K562 (cell line): ENCODE data around the gene TCEAL2. TPM values are rescaled to one million over a fixed set of nuclear protein-coding genes. Genes with fewer than 3 reads are reported as not detected.
"Not testable (repeated sequence)": the region's sequence is repeated elsewhere in the genome, so short reads cannot be mapped to it uniquely, and the experiment has no call there.

Experiments
- ATAC-seq: fragments of 200-7000 bp; cut with Tn5 transposase; 3 replicates; pipeline ENCODE4 v1.9.1; 2020; ENCODE audit warnings: moderate library complexity
- BruUV-seq: library from RNA; stranded (reverse); fragments of 400-500 nt; replicated peaks from 2 replicates; lab custom pipeline; 2021; lab: Mats Ljungman, UMichigan
- CTCF ChIA-PET: fragments of 300-600 bp; formaldehyde crosslinking; extraction: SDS; loops from one replicate; lab custom pipeline; 2021; ENCODE audit warnings: low intra/inter-chr PET ratio; lab: Yijun Ruan, JAX
- POLR2A ChIA-PET: fragments of 300-600, 350-650 bp; sonication (Branson Sonifier 250); formaldehyde crosslinking; extraction: SDS; loops from one replicate; lab custom pipeline; 2021; ENCODE audit warnings: antibody characterized with exemption, inconsistent platforms; lab: Yijun Ruan, JAX
- DNase-seq, 4 experiments: peaks; one replicate each; pipeline versions ENCODE4 v3.0.0 to v3.0.0-alpha.2; 2011 to 2018; ENCODE audit warnings: low spot score in 3 of 4, mixed read lengths in 3 of 4; ENCODE audit errors: extremely low read depth in 1 of 4
- FAIRE-seq: peaks from 2 replicates; lab custom pipeline; 2011; peaks lifted over from hg19 to GRCh38; lab: Jason Lieb, UNC
- H2AFZ ChIP-seq: 2 replicates; pipeline ENCODE4 v1.6.0; 2011; ENCODE audit warnings: low read depth, low read length, control low read depth, inconsistent platforms
- H3K27ac ChIP-seq: fragments of 200-600 bp; 3 replicates; pipeline ENCODE4 v1.8.0; 2011; ENCODE audit warnings: low read depth, mild to moderate bottlenecking, control low read depth, inconsistent platforms, low read length, moderate library complexity, mixed read lengths; ENCODE audit errors: extremely low read depth
- H3K27me3 ChIP-seq, 2 experiments: fragments of 300-600 bp in 1 of 2; 2 replicates in 1 of 2; 3 replicates in 1 of 2; pipeline versions ENCODE4 v1.6.0 to v1.8.0; 2011; ENCODE audit warnings: inconsistent platforms in 2 of 2, low read length in 2 of 2, mild to moderate bottlenecking in 1 of 2, mixed read lengths in 1 of 2, moderate library complexity in 1 of 2; ENCODE audit not compliant: control insufficient read depth in 2 of 2, insufficient read depth in 2 of 2
- H3K36me3 ChIP-seq: fragments of 300-600 bp; 3 replicates; pipeline ENCODE4 v1.8.0; 2011; ENCODE audit warnings: mild to moderate bottlenecking, low read length, inconsistent platforms; ENCODE audit not compliant: control insufficient read depth, insufficient read depth
- H3K4me1 ChIP-seq, 2 experiments: fragments of 200-600 bp in 1 of 2; replicated peaks in 1 of 2; 2 replicates in 1 of 2; 3 replicates in 1 of 2; pipeline versions ENCODE4 v1.5.1 to v1.8.0; 2011; ENCODE audit warnings: inconsistent platforms in 2 of 2, low read length in 2 of 2, mild to moderate bottlenecking in 1 of 2, mixed read lengths in 1 of 2, moderate library complexity in 1 of 2; ENCODE audit not compliant: control insufficient read depth in 2 of 2, insufficient read depth in 2 of 2
- H3K4me2 ChIP-seq: 2 replicates; pipeline ENCODE4 v1.6.1; 2011; ENCODE audit warnings: low read length, control low read depth, inconsistent platforms, mixed read lengths; ENCODE audit not compliant: insufficient read depth
- H3K4me3 ChIP-seq: fragments of 200-600 bp; sonication (generic), shearing (Covaris generic); 2 replicates; pipeline ENCODE4 v1.5.1; 2016; ENCODE audit warnings: control low read depth, inconsistent platforms
- H3K79me2 ChIP-seq: fragments of 200-600 bp; 3 replicates; pipeline ENCODE4 v1.8.0; 2011; ENCODE audit warnings: low read length, inconsistent platforms; ENCODE audit not compliant: control insufficient read depth, insufficient read depth
- H3K9ac ChIP-seq, 2 experiments: 2 replicates each; pipeline versions ENCODE4 v1.6.0 to v1.6.1; 2011; ENCODE audit warnings: low read depth in 2 of 2, low read length in 2 of 2, control low read depth in 1 of 2, inconsistent platforms in 1 of 2, mild to moderate bottlenecking in 1 of 2, mixed read lengths in 1 of 2; ENCODE audit not compliant: insufficient read depth in 1 of 2
- H3K9me1 ChIP-seq: one replicate; pipeline ENCODE4 v1.6.0; 2011; ENCODE audit warnings: inconsistent platforms, mild to moderate bottlenecking, low read length, moderate library complexity; ENCODE audit not compliant: control insufficient read depth, insufficient read depth
- H3K9me3 ChIP-seq: replicated peaks from 2 replicates; pipeline ENCODE4 v1.5.1; 2011; ENCODE audit warnings: low read depth, low read length, inconsistent platforms; ENCODE audit not compliant: control insufficient read depth, insufficient read depth
- H4K20me1 ChIP-seq: replicated peaks from 2 replicates; pipeline ENCODE4 v1.6.1; 2011; ENCODE audit warnings: low read length, inconsistent platforms, mixed read lengths; ENCODE audit not compliant: control insufficient read depth, insufficient read depth
- WGBS: fragments of 100-300 bp; shearing (Covaris generic); methylation state at CpG from one replicate; pipeline ENCODE4 v1.1.6; 2016; ENCODE audit warnings: low coverage, mixed read lengths; ENCODE audit not compliant: insufficient coverage; ENCODE audit errors: missing lambda C conversion rate; 5-methylcytosine and 5-hydroxymethylcytosine counted together
- in situ Hi-C: fragments of 300-500 bp; cut with MboI; formaldehyde crosslinking; loops from 4 replicates; pipeline ENCODE4 v1.15.0; 2018; ENCODE audit warnings: inconsistent platforms, mixed read lengths
- intact Hi-C: fragments of 100-400 bp; cut with micrococcal nuclease; formaldehyde crosslinking; loops from 2 replicates; pipeline ENCODE4 v1.14.2; 2022
- polyA plus RNA-seq, 8 experiments: library from polyadenylated mRNA; depleted of rRNA in 4 of 8; stranded (reverse) in 5 of 8; unstranded in 3 of 8; fragments of >200 nt; fragmentation: Nextera tagmentation in 2 of 8; fragmentation: Illumina TruSeq in 1 of 8; extraction: Ambion mirVana in 2 of 8; extraction: Trizol in 1 of 8; gene quantifications; 2 replicates each; pipeline versions ENCODE4 v1.2.1 to v1.2.3, GENCODE V29; 2011 to 2014; ENCODE audit warnings: inconsistent platforms in 1 of 8, missing spikeins in 1 of 8
- total RNA-seq, 7 experiments: library from RNA; depleted of rRNA in 6 of 7; stranded (reverse); fragments of >200 nt in 6 of 7; fragmentation: Illumina TruSeq in 2 of 7; extraction: Trizol in 2 of 7; gene quantifications; 2 replicates each; pipeline versions ENCODE4 v1.2.1 to v1.2.3, GENCODE V29; 2011 to 2021; ENCODE audit warnings: low replicate concordance in 1 of 7
- TF ChIP-seq, protein P1 (sequence below), 2 experiments: fragments of 450-650 bp; formaldehyde crosslinking in 1 of 2; IDR thresholded peaks; 2 replicates each; pipeline versions ENCODE4 v1.4.0 to v1.6.1; 2014 to 2020; ENCODE audit warnings: mild to moderate bottlenecking in 2 of 2, borderline replicate concordance in 1 of 2, low read depth in 1 of 2

TCEAL2 gene
- total and polyA plus RNA-seq, 9 of the 15 experiments (the other 6 are each of a cell fraction or from before 2014, with no cell fraction given), result not detected

DNA sequence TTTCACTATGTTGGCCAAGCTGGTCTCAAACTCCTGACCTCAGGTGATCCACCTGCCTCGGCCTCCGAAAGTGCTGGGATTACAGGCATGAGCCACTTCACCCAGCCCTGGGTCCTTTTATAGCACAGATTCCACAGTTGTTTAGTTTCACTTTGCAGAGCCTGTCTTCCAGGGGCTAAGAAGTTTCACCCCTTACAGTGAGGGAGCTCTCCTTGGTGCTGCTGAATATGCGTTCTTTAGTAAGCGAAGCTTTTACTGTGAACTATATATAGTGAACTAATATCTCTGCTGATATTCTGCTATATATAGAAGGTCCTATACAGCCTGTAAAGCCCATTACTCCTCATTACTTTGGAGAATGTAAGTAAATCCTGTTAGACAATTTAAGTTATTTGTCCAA is 12.6 kb downstream of the TCEAL2 start (continued):
- TF ChIP-seq, protein P1, sequence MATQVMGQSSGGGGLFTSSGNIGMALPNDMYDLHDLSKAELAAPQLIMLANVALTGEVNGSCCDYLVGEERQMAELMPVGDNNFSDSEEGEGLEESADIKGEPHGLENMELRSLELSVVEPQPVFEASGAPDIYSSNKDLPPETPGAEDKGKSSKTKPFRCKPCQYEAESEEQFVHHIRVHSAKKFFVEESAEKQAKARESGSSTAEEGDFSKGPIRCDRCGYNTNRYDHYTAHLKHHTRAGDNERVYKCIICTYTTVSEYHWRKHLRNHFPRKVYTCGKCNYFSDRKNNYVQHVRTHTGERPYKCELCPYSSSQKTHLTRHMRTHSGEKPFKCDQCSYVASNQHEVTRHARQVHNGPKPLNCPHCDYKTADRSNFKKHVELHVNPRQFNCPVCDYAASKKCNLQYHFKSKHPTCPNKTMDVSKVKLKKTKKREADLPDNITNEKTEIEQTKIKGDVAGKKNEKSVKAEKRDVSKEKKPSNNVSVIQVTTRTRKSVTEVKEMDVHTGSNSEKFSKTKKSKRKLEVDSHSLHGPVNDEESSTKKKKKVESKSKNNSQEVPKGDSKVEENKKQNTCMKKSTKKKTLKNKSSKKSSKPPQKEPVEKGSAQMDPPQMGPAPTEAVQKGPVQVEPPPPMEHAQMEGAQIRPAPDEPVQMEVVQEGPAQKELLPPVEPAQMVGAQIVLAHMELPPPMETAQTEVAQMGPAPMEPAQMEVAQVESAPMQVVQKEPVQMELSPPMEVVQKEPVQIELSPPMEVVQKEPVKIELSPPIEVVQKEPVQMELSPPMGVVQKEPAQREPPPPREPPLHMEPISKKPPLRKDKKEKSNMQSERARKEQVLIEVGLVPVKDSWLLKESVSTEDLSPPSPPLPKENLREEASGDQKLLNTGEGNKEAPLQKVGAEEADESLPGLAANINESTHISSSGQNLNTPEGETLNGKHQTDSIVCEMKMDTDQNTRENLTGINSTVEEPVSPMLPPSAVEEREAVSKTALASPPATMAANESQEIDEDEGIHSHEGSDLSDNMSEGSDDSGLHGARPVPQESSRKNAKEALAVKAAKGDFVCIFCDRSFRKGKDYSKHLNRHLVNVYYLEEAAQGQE (IDR thresholded peaks at IDR 0.05; ENCODE audit: borderline replicate concordance), result peak; percentile 58
- TF ChIP-seq, protein P1 (CRISPR knock-in tag; IDR thresholded peaks at IDR 0.05; ENCODE audit: low read depth), result no peak

DNA sequence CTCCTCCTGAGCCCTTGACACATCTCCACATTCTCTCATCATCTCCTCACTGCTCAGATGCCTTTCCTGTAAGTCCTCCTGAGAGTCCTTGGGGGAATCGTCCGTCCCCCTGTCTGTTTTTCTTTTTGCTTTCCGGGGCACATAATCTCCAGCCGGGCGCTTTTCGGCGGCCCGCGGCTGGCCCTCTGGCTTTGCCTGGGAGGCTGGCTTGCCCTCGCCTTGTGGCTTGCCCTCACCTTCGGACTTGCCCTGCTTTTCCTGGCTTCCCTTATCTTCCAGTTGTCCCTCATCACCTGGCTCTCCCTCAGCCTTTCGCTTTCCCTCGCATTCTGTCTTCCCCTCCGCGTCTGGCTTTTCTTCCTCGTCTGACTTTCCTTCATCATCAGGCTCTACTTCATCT is 15.4 kb downstream of the TCEAL2 start:
- H3K4me1 ChIP-seq, H4K20me1 ChIP-seq, H3K9ac ChIP-seq, BruUV-seq, CTCF ChIA-PET, H3K9me1 ChIP-seq, FAIRE-seq, H2AFZ ChIP-seq, H3K79me2 ChIP-seq, ATAC-seq, in situ Hi-C loops, H3K4me2 ChIP-seq, H3K4me3 ChIP-seq, H3K36me3 ChIP-seq, H3K9me3 ChIP-seq, POLR2A ChIA-PET, H3K27ac ChIP-seq, intact Hi-C loops, H3K27me3 ChIP-seq, DNase-seq: not testable (repeated sequence)
- 0% methylated on average over 2 of the region's 16 CpGs for WGBS

- WGBS, result 8% methylated on average over 12 of the region's 19 CpGs
- H3K9me1 ChIP-seq, ATAC-seq, H3K4me1 ChIP-seq, H3K27ac ChIP-seq, H3K79me2 ChIP-seq, H2AFZ ChIP-seq, in situ Hi-C loops, H3K27me3 ChIP-seq, H3K36me3 ChIP-seq, H3K4me2 ChIP-seq, H4K20me1 ChIP-seq, POLR2A ChIA-PET, H3K9me3 ChIP-seq, DNase-seq, CTCF ChIA-PET, intact Hi-C loops, H3K9ac ChIP-seq, BruUV-seq, H3K4me3 ChIP-seq, FAIRE-seq: not testable (repeated sequence)
Measured at GRCh38 chrX:102141631-102142030, 16.2 kb downstream of the TCEAL2 start.
